Measurements from ENCODE around the gene GSDME. TPM values are rescaled to one million over a fixed set of nuclear protein-coding genes. Genes with fewer than 3 reads are reported as not detected.
A peak's percentile ranks its signal among the peaks of the same experiment; 100 is the strongest.

The GSDME gene
- total RNA-seq, 1 donor from 2014 or later = 22.3 TPM

DNA sequence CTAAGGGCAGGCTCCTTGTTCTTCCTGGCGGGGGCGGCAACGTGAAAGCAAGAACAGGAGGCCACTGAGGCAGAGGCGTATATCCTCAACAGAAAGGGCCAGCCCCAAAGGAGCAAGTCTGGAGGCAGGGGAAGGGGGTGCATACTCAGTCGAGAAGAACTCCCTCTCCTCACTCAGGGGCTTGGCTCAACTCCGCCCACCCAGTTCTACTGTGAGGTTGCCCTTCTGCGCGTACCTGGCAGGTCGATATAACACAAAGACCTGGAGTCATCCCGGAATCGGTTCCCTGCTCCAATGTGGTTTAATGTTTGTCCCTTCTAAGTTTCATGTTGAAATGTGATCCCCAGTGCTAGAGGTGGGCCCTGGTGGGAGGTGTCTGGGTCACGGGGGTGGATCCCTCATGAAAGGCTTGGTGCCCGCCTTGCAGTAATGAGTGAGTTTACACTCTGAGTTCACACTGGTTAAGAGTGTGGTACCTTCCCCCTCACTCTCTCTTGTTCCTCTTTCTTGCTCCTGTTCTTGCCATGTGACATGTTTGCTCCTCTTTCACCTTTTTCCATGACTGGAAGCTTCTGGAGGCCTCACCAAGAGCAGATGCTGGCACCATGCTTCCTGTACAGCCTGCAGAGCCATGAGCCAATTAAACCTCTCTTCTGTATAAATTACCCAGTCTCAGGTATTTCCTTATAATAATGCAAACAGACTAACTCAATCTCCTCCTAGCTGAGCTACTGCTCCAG, 32.6 kb downstream of the GSDME start:
- H3K9me3 Mint-ChIP-seq (ENCODE audit: low read depth) = peaks cover 4% of the 10 kb centered on the region
- H3K27me3 Mint-ChIP-seq = no peaks in the 10 kb centered on the region
- no peak for TF ChIP-seq CTCF (IDR thresholded peaks at IDR 0.05; ENCODE audit: unreplicated experiment)
- no peak overlapping the region for H3K27ac Mint-ChIP-seq
- no peak overlapping the region for H3K4me3 Mint-ChIP-seq (ENCODE audit: low read depth)
- H3K36me3 Mint-ChIP-seq (ENCODE audit: insufficient read depth) = no peaks in the 10 kb centered on the region
- DNase-seq (ENCODE audit: low spot score, unreplicated experiment) = no peak
- peaks cover 2% of the 10 kb centered on the region for H3K4me1 Mint-ChIP-seq (ENCODE audit: low read depth)

GRCh38 chr7:24723178-24723530, 34.1 kb downstream of the GSDME start:
- H3K36me3 Mint-ChIP-seq (ENCODE audit: insufficient read depth) = no peaks in the 10 kb centered on the region
- H3K4me1 Mint-ChIP-seq (ENCODE audit: low read depth) = peaks cover 2% of the 10 kb centered on the region
- H3K9me3 Mint-ChIP-seq (ENCODE audit: low read depth) = peaks cover 4% of the 10 kb centered on the region
- H3K27ac Mint-ChIP-seq = no peak overlapping the region
- H3K27me3 Mint-ChIP-seq = no peaks in the 10 kb centered on the region
- TF ChIP-seq CTCF (IDR thresholded peaks at IDR 0.05; ENCODE audit: unreplicated experiment) = peak; percentile 3
- H3K4me3 Mint-ChIP-seq (ENCODE audit: low read depth) = no peak overlapping the region
- no peak for DNase-seq (ENCODE audit: low spot score, unreplicated experiment)

DNA sequence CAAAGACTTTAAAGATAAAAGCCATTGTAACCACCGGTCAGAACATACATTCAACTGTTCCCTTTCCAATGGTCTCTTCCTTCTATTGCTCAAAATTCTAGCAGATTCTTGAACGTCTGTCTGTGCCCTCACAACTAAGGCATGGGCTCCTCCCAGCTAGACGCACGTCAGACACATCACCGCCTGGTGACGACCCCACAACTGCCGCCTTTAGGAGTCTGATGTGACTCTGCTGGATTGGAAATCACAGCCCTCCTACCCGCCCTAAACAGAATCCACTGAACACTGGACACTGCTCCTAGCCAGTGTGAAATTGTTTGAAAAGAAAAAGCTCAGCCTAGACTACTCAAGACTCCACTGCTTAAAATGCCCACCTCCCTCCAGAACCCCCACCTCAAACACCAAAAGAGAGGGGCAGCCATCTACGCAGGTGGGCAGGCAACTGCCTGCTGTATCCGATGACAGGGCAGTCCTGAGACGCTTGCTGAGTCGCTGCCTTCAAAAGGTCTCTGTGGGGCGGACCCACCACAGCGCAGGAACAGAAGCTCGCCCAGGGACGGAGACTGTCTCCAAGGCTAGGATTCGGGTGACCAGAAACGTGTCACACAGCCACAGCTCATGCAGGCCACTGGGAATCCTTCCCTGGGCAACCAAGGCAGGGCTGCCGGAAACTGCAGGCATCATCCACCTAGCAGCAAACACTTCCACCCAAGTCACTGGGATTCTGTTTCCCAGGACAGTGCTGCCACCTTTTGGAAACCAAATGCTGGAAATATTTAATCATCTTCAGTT, 34.7 kb downstream of the GSDME start:
- Mint-ChIP-seq H3K4me1 (ENCODE audit: low read depth) (peaks cover 2% of the 10 kb centered on the region), H3K27me3 (no peaks in the 10 kb centered on the region), H3K9me3 (ENCODE audit: low read depth) (peaks cover 4% of the 10 kb centered on the region), H3K4me3 (ENCODE audit: low read depth) (no peak overlapping the region), H3K27ac (no peak overlapping the region), H3K36me3 (ENCODE audit: insufficient read depth) (no peaks in the 10 kb centered on the region)
- no peak for DNase-seq (ENCODE audit: low spot score, unreplicated experiment)
- peak; percentile 37 for TF ChIP-seq CTCF (IDR thresholded peaks at IDR 0.05; ENCODE audit: unreplicated experiment)

DNA sequence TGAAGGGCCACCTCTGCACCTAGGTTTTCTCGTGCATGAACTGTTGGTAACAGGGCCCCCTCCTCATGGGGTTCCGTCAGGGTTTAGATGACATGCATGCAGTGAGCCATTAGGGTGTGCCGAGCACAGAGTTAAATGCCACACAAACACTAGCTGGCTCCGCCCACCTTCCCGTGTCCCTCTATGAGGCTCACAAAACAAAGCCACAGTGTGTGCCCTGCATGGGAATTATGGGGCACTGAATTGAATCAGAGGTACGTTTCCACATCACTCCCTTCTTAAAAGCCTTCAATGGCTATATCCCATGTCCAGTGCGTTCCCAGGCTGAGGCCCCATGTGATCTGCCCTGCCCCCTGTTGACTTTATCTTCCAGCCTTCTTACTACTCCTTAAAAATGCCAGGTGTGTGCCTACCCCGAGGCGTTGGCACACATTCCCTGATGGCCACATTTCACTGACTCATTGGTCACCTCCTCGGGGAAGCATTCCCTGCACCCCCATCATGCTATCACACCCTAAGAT, 35.7 kb downstream of the GSDME start:
- no peak overlapping the region for H3K27ac Mint-ChIP-seq

More for the DNA sequence above, 35.7 kb downstream of the GSDME start:
- Mint-ChIP-seq H3K27me3 (no peaks in the 10 kb centered on the region), H3K9me3 (ENCODE audit: low read depth) (peaks cover 4% of the 10 kb centered on the region), H3K4me3 (ENCODE audit: low read depth) (no peak overlapping the region), H3K4me1 (ENCODE audit: low read depth) (peaks cover 2% of the 10 kb centered on the region), H3K36me3 (ENCODE audit: insufficient read depth) (peaks cover 2% of the 10 kb centered on the region)
- TF ChIP-seq CTCF (IDR thresholded peaks at IDR 0.05; ENCODE audit: unreplicated experiment) = no peak
- no peak for DNase-seq (ENCODE audit: low spot score, unreplicated experiment)

Data from progenitor cell of endocrine pancreas (in vitro differentiated cells).